Rectal smooth muscle tissue (tissue), 1 donor: ENCODE measurements around the gene LGI4.

Source experiments
- H3K27ac ChIP-seq: one replicate; pipeline ENCODE4 v1.7.0; 2013; ENCODE audit warnings: low read depth, low read length, inconsistent platforms
- H3K27me3 ChIP-seq: one replicate; pipeline ENCODE4 v1.7.0; 2013; ENCODE audit warnings: low read length; ENCODE audit not compliant: control insufficient read depth, insufficient read depth
- H3K36me3 ChIP-seq: one replicate; pipeline ENCODE4 v1.7.0; 2013; ENCODE audit warnings: low read length; ENCODE audit not compliant: control insufficient read depth, insufficient read depth
- H3K4me1 ChIP-seq: one replicate; pipeline ENCODE4 v1.7.0; 2013; ENCODE audit warnings: low read length; ENCODE audit not compliant: control insufficient read depth, insufficient read depth
- H3K4me3 ChIP-seq: one replicate; pipeline ENCODE4 v1.7.0; 2013; ENCODE audit warnings: low read length
- H3K9ac ChIP-seq: one replicate; pipeline ENCODE4 v1.7.0; 2013; ENCODE audit warnings: low read length

Gene LGI4

DNA sequence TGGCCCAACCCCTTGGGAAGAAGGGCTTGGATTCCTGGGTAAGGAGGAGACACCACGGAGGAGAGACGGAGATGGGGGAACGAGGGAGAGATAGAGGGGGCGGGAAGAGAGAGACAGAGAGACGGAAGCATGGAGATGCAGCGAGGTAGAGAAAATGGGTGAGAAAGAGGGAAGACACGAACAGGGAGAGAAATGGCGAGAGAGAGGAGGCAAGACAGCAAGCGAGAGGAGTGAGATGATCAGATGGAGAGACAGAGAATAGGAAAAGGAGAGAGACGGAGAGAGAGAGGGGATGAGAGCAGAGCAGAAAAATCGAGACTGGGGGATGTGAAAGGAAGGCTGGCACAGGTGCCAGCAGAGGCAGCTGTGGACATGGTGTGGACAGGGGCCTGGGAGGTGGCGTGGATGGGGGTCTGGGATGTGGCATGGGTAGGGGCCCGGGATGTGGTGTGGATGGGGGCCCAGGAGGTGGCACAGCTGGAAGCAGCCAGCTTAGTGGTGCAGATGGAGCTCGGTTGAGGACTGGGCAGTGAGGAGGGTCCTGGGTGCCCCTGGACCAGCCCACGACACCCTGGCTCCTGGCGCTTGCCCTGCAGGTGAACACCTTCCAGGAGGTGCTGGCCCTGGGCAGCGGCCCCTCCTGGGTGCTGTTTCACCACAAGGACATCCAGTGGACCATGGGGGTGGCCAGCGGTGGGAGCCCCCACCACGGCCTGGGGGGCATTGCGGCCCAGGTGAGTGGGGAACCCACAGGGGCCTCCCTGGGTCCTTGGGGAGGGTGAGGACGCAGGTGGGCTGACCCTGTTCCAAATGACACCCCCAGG is 59.4 kb downstream of the LGI4 start:
- H3K9ac ChIP-seq: no peak overlapping the region
- no peaks in the 10 kb centered on the region for H3K4me1 ChIP-seq
- no peaks in the 10 kb centered on the region for H3K27me3 ChIP-seq

More for the DNA sequence above, 59.4 kb downstream of the LGI4 start:
- Histone ChIP-seq H3K4me3 (no peak overlapping the region), H3K36me3 (no peaks in the 10 kb centered on the region), H3K27ac (no peak overlapping the region)
